ENCODE results near the gene ZNF667.

- TF ChIP-seq CTCF (conservative IDR thresholded peaks at IDR 0.05) (no peak), EZH2 (IDR thresholded peaks at IDR 0.05; ENCODE audit: low read depth) (no peak)
These were observed at the start of gene ZNF667 for GRCh38 chr19:56476651-56477428.
